H1 (cell line): ENCODE results near the gene WSCD2.

Experiments
- CTCF ChIP-seq, 3 experiments: IDR thresholded peaks; 1 replicate in 2 of 3; 2 replicates in 1 of 3; pipeline versions ENCODE4 v1.5.1 to v1.6.1; 2011; ENCODE audit warnings: low read length in 3 of 3, mild to moderate bottlenecking in 3 of 3, inconsistent platforms in 2 of 3, low read depth in 1 of 3, moderate library complexity in 1 of 3; ENCODE audit not compliant: insufficient read depth in 1 of 3; ENCODE audit errors: control extremely low read depth in 1 of 3
- JUND ChIP-seq: IDR thresholded peaks from 2 replicates; pipeline ENCODE4 v1.6.1; 2011; ENCODE audit warnings: mild to moderate bottlenecking, improper control_type of control experiment, low read length
- KDM1A ChIP-seq: fragments of 200-600, 300-600 bp; sonication (generic); IDR thresholded peaks from 2 replicates; pipeline ENCODE4 v1.7.1; 2016; ENCODE audit warnings: mild to moderate bottlenecking, low read length, borderline replicate concordance
- POLR2A ChIP-seq, 2 experiments: IDR thresholded peaks; 1 replicate in 1 of 2; 2 replicates in 1 of 2; pipeline ENCODE4 v1.6.1; 2011; ENCODE audit warnings: low read depth in 2 of 2, low read length in 2 of 2, mild to moderate bottlenecking in 2 of 2; ENCODE audit errors: control extremely low read depth in 1 of 2
- POLR2AphosphoS5 ChIP-seq: IDR thresholded peaks from 2 replicates; pipeline ENCODE4 v1.6.1; 2011; ENCODE audit warnings: low read depth, low read length
- SP1 ChIP-seq: IDR thresholded peaks from 2 replicates; pipeline ENCODE4 v1.6.1; 2011; ENCODE audit warnings: low read depth, low read length
- YY1 ChIP-seq: IDR thresholded peaks from 2 replicates; pipeline ENCODE4 v1.6.1; 2011; ENCODE audit warnings: low read depth, mild to moderate bottlenecking, low read length
- ZNF274 ChIP-seq: IDR thresholded peaks from 2 replicates; pipeline ENCODE4 v1.7.0; 2012; ENCODE audit warnings: low read length, borderline replicate concordance; ENCODE audit errors: extremely low read depth
- TF ChIP-seq, protein P1 (sequence below): fragments of 300-600 bp; sonication (generic); IDR thresholded peaks from 2 replicates; pipeline ENCODE4 v1.7.1; 2012; ENCODE audit warnings: low read length, moderate library complexity, mild to moderate bottlenecking, inconsistent platforms; ENCODE audit not compliant: insufficient replicate concordance

DNA sequence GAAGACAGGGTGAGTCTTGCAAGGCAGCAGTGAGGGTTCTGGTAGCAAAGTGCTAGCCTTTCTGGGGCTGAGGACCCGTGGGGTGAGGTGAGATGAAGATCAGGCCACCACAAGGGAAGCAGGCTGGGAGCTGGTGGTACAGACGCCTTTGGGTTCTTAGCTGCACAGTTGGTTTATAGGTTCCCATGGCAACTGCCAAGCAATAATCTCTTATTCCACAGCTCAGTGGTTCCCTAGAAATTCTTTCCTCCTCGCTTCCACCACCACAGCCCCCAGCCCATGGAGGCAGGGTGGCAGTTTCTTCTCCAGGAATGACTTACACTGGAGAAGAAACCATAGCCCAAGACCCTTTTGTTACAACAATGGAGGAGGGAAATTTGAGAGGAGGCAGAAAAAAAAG is 127.9 kb downstream of the WSCD2 start:
- TF ChIP-seq POLR2A (IDR thresholded peaks at IDR 0.05; ENCODE audit: control extremely low read depth in 1 of 2, low read depth in 2 of 2, low read length in 2 of 2) (no peak), CTCF (IDR thresholded peaks at IDR 0.05; ENCODE audit: control extremely low read depth in 1 of 3, insufficient read depth in 1 of 3, low read depth in 1 of 3, low read length in 3 of 3) (no peak), ZNF274 (no peak), JUND (no peak), SP1 (no peak), POLR2AphosphoS5 (no peak), KDM1A (no peak), YY1 (no peak)
- TF ChIP-seq, protein P1, sequence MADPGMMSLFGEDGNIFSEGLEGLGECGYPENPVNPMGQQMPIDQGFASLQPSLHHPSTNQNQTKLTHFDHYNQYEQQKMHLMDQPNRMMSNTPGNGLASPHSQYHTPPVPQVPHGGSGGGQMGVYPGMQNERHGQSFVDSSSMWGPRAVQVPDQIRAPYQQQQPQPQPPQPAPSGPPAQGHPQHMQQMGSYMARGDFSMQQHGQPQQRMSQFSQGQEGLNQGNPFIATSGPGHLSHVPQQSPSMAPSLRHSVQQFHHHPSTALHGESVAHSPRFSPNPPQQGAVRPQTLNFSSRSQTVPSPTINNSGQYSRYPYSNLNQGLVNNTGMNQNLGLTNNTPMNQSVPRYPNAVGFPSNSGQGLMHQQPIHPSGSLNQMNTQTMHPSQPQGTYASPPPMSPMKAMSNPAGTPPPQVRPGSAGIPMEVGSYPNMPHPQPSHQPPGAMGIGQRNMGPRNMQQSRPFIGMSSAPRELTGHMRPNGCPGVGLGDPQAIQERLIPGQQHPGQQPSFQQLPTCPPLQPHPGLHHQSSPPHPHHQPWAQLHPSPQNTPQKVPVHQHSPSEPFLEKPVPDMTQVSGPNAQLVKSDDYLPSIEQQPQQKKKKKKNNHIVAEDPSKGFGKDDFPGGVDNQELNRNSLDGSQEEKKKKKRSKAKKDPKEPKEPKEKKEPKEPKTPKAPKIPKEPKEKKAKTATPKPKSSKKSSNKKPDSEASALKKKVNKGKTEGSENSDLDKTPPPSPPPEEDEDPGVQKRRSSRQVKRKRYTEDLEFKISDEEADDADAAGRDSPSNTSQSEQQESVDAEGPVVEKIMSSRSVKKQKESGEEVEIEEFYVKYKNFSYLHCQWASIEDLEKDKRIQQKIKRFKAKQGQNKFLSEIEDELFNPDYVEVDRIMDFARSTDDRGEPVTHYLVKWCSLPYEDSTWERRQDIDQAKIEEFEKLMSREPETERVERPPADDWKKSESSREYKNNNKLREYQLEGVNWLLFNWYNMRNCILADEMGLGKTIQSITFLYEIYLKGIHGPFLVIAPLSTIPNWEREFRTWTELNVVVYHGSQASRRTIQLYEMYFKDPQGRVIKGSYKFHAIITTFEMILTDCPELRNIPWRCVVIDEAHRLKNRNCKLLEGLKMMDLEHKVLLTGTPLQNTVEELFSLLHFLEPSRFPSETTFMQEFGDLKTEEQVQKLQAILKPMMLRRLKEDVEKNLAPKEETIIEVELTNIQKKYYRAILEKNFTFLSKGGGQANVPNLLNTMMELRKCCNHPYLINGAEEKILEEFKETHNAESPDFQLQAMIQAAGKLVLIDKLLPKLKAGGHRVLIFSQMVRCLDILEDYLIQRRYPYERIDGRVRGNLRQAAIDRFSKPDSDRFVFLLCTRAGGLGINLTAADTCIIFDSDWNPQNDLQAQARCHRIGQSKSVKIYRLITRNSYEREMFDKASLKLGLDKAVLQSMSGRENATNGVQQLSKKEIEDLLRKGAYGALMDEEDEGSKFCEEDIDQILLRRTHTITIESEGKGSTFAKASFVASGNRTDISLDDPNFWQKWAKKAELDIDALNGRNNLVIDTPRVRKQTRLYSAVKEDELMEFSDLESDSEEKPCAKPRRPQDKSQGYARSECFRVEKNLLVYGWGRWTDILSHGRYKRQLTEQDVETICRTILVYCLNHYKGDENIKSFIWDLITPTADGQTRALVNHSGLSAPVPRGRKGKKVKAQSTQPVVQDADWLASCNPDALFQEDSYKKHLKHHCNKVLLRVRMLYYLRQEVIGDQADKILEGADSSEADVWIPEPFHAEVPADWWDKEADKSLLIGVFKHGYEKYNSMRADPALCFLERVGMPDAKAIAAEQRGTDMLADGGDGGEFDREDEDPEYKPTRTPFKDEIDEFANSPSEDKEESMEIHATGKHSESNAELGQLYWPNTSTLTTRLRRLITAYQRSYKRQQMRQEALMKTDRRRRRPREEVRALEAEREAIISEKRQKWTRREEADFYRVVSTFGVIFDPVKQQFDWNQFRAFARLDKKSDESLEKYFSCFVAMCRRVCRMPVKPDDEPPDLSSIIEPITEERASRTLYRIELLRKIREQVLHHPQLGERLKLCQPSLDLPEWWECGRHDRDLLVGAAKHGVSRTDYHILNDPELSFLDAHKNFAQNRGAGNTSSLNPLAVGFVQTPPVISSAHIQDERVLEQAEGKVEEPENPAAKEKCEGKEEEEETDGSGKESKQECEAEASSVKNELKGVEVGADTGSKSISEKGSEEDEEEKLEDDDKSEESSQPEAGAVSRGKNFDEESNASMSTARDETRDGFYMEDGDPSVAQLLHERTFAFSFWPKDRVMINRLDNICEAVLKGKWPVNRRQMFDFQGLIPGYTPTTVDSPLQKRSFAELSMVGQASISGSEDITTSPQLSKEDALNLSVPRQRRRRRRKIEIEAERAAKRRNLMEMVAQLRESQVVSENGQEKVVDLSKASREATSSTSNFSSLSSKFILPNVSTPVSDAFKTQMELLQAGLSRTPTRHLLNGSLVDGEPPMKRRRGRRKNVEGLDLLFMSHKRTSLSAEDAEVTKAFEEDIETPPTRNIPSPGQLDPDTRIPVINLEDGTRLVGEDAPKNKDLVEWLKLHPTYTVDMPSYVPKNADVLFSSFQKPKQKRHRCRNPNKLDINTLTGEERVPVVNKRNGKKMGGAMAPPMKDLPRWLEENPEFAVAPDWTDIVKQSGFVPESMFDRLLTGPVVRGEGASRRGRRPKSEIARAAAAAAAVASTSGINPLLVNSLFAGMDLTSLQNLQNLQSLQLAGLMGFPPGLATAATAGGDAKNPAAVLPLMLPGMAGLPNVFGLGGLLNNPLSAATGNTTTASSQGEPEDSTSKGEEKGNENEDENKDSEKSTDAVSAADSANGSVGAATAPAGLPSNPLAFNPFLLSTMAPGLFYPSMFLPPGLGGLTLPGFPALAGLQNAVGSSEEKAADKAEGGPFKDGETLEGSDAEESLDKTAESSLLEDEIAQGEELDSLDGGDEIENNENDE: no peak
